GM18499 (cell line): ENCODE results near the gene SLC22A5.
"Not testable (repeated sequence)": the region's sequence is repeated elsewhere in the genome, so short reads cannot be mapped to it uniquely, and the experiment has no call there.

Experiments
- ATAC-seq: cut with Tn5 transposase; IDR thresholded peaks from one replicate; pipeline ENCODE4 v1.9.1; 2021; ENCODE audit warnings: moderate number of reproducible peaks; ENCODE audit not compliant: insufficient read depth, unreplicated experiment

SLC22A5 gene

DNA sequence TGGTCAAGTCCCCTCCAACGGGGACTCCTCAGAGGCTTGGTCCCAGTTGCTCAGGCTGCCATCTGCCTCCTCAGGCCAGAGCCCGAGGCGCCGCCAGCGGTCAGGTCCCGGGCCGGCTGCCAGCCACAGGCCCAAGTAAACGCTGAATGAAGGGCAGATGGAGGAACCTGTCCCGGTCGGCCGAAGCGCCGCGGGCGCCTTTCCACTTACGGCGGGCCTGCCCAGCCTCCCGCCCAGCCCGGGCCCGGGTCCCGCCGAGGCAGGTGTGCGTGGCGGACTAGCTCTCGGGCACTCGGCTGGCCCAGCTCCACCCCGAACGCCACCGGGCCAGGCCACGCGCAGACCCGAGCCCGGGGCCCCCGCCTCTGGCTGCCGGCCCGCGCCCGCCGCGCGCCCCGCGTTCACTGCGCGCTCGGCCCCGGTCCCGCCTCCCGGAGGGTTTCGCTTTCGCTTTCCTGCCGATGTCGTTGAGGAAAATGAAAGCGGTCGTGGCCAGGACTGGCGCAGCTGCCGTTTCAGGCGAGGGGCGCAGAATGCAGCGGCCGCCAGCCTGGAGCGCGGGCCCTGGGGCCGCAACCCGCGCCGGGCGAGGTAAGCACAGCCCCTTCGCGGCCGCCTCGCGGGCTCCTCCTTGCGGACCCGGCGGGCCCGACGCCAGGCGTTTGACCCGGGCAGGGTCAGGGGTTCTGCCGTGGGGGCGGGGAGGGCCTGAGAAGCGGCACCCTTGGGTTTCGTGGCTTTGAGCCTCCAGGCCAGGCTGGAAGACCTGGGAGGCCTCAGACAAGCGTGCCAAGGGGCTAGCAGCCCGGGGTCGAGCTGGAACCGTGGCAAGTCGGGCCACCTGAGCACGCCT is 41.2 kb downstream of the SLC22A5 start:
- peak; percentile 42 for ATAC-seq

DNA sequence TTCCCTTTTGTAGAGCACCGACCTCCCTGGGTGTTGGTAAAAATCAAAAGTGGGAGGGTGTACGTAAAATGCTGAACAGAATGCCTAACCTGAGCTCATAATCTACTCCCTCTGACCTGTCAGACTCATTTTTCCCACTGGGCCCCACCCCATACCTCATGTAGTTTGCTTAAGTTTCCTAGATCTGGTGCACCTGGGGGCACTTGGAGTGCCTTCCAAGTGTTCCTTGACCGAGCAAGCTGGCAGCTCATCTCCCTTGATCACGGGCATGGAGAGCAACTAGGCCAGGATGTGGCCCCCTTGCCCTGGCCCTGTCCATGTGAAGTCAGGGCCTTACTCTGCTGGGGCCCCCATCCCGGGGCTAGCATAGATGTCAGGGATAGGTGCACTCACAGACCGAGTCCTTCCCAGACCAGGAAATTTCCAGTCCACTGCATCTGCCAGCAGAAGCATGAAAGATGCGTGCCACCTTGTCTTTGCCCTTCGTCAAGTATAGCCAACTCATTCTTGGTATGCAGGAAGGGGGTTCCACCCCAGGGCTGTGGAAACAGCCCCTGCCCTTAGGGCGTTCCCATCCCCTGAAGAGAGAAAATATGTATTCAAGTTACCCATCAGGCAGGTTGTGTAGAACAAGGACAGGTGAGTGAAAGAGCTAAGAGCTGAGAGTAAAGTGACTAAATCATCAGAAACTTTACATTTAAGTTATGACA is 41.9 kb downstream of the SLC22A5 start:
- ATAC-seq = peak; percentile 3

DNA sequence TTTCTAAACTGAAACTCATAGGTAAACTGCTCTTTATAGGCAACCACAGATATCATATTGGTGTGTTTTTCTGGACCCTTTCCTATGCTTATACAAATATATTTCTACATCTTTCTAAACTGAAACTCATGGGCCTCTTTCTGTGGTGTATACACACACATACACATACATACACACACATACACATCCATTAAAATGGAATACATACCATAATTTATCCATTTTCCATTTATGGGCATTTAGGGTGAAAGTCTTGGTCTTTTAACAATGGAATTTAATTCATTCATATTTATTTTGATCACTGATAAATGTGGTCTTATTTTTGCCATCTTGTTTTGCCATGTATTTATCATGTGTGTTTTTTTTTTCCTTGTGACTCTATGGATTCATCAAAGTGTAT is 44.1 kb downstream of the SLC22A5 start:
- no peak for ATAC-seq

DNA sequence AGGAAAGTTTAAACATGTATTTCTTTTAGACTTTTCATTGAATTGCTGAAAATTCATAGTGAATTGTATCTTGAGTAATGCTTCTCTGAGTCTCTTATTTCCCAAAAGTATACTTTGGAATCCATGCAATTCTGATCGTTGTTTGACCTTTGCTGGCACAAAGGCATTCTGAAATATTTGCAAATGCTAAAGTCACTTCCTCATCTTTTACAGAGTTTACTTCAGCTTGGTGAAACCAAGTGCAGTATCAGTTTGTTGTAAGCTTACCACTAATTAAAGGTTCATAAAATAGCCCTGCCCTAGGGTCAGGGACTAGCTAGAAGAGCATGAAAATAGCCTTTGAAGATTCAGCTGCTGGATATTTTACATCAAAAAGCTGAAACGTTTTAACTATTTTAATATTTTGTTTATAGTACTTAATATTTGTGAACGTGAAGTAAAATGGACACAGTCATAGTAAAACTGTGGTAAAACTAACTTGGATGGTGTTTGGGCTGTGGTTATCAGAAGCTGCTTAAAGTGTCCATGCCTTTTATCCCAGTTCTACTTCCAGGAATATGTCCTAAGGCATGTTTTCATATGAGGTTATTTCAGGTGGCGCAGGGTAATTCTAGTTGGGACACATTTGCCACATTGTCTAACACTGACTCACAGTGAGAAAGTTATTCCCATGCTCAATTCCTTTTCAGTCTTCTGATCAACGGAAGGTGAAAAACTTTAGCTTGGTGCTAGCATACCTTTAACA is 45.3 kb downstream of the SLC22A5 start:
- ATAC-seq = no peak

DNA sequence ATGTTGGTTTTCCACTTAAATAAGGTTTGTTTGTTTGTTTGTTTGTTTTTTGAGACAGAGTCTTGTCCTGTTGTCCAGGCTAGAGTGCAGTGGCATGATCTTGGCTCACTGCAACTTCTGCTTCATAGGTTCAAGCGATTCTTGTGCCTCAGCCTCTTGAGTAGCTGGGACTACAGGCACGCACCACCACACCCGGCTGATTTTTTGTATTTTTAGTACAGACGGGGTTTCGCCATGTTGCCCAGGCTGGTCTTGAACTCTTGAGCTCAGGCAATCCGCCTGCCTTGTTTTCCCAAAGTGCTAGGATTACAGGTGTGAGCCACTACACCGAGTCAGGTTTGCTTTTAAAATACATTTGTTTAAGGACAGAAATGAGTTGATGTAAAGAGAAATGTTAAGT is 46.0 kb downstream of the SLC22A5 start:
- not testable (repeated sequence) for ATAC-seq

DNA sequence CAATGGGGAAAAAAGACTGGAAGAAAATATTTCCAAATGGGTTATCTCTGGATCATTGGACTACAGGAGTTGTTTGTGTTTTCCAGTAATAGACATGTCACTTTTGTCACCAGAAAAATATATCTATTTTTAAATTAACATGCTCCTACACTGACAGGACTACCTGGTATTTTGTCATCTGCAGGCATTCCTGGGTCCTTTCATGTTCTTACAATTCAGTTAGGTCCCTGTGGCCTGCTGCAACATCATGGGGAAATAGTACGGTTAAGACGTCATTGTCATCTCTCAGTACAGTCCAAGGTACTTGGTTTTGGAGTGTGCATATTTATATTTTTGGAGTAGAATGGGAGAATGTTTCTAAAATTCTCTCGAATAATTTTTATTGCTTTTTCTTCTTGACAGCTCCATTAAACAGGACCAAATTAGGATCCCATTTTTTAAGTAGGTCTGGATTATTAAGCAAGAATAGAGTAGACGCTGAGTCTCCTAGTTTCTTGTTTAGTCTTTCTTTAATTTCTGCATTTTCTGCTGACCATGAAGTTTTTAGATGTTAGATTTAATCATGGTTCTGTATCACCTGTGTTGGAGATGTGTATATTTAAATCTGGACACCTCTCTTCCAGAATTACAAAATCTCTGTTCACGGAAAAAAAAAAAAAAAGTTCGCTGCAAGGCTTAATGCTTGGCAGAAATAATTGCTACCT is 46.9 kb downstream of the SLC22A5 start:
- no peak for ATAC-seq

DNA sequence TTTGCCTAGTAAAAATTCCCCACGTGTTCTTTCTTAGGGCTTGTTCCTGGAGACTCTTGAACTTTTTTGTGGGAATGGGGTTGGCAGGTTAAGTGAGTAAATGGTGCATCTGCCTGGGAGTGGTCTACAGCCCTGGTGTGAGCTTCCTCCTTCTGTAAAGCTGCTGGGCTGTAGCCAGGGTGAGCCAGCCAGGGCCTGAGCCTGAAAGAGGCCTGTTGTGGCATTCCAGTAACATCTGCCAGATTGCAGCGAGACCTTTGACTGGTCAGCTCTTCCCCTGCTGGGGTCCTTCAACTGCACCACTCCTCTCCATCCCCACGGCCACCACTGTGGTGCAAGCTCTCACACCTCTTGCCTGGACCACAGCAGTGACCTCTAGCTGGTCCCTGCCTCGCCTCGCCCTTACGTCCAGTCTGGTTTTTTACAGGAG is 47.5 kb downstream of the SLC22A5 start:
- ATAC-seq = no peak

DNA sequence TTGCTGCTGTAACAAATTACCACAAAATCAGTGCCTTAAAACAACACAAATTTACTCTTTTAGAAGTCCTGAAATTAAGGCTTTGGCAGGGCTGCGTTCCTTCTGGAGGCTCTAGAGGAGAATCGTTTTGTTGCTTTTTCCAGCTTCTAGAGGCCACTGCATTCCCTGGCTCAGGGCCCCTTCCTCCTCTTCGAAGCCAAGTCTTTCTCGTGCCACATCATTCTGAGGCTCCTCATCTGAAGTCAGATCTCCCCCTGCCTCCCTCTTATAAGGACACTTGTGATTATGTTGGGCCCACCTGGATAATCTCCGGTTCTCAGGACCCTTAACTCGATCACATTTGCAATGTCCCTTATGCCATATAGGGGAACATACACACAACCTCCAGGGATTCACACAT is 48.0 kb downstream of the SLC22A5 start:
- no peak for ATAC-seq

DNA sequence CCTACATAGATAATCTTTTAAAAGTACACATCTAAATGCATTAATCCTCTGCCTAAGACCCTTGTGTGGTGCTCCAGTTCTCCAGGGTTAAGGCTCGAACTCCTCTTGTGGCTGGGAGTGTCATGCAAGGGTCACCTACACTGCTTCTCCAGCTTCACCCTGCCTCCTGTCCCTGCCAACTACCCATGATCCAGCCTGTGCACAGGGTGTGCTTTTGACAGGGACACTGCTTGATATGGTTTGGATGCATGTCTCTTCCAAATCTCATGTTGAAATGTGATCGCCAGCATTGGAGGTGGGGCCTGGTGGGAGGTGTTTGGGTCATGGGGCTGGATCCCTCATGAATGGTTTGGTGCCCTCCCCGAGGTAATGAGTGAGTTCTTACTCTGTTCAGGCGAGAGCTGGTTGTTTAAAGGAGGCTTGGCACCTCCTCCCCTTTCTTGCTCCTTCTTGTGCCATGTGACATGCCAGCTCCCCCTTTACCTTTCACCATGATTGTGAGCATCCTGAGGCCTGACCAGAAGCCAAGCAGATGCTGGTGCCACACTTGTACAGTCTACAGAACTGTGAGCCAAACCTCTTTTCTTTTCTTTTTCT is 48.5 kb downstream of the SLC22A5 start:
- no peak for ATAC-seq

DNA sequence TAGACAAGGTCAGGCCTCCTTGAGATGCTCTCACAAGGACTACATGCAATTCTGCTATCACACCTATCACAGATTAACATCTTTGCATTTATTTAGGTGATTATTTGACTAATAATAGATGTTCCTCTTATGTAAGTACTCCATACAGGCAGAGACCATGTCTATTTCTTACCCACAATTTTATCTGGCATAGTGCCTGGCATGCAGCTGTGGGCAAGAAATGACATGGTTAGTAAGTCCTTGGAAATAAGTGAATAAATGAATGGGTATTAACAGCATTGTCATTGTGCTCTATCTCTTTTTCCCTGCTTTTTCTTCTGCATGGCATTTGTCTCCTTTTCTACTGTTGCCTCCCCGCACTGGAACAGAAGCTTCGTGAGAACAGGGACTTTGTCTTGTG is 49.4 kb downstream of the SLC22A5 start:
- ATAC-seq = no peak

DNA sequence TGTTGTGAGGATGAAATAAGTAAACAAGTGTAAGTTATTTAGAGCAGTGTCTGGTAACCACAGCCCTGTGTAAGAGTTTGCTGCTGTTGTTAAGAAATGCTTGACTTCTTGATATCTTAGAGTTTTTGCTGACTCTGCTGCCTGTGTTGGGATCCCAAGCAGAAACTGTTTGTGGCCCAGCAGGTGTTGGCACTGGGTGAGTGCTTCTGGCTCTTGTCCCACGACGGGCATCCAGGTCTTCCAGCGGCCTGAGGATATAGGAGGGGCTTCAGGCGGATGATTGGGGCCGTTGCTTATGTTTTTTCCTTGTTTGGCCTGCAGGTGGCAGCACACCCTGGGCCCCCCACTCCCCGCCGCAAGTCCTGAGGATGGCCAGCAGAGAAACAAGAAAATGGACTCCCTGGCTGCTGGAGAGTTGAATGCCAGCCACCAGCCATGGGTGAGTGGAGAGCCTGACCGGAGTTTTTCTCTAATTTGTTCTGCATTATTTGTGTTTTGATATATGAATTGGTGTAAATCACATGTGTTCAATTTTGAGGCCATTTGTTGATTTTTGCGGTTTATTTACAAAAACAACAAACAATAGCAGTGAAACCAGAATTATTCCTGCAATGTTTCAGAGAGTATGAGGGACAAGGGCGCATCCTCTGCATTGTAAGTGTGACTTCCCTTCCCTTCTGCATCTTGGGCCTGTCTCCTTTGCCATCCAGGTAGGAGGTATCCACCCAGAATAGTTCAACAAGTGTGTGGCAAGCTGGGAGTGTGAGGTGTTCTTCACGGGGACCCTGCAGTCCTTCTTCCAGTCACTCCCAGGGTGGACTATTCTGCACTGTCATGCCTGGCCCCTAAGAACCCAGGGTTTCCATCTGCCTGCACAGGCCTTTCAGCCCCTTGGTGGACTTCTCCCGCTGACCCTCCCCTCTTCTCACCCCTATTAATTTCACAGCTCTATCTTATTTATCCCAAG is 50.3 kb downstream of the SLC22A5 start:
- no peak for ATAC-seq

DNA sequence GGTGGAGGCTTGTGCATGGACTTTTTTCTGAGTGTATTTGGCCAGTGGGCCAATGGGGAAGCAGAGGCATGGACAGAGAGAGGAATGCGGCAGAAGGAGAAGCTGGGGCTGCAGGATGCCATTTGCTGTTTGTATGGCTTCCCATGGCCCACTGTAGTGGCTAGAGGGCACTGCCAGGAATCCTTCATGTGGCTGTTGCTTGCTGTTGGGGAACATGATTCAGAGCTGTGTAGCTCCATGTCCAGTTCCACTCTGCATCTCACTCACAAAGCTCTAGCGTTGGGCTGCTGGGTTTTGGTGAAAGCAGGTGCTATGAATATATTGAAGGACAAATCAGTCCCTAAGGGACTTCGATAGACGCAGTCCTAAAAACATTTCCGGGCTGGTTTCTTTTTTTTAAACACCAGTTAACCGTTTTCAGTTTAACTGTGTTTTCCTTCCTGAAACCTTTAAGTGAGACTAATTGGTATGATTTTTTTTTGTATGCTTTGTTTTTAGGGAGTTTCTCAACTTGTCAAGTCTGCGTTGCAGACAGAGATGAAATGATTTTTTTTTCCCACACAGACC is 51.3 kb downstream of the SLC22A5 start:
- ATAC-seq = no peak

DNA sequence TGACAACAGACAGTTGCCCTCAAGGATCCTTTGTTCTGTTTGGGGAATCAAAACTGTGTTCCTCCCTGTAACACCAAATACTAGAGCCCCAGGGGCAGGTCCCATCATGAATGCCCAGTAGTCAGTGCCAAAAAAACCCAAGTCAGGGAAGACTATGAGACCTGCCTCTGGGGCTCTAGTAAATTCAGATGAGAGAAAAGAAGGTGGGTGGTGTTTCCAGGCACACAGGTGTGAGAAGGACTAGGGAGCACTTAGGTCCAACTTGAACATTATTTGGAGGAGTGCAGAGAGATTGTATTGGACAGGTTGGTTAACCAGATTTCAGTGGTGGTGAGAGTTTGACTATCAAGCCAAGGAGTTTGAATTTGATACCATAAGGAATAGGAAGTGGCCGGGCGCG is 52.0 kb downstream of the SLC22A5 start:
- ATAC-seq = no peak

DNA sequence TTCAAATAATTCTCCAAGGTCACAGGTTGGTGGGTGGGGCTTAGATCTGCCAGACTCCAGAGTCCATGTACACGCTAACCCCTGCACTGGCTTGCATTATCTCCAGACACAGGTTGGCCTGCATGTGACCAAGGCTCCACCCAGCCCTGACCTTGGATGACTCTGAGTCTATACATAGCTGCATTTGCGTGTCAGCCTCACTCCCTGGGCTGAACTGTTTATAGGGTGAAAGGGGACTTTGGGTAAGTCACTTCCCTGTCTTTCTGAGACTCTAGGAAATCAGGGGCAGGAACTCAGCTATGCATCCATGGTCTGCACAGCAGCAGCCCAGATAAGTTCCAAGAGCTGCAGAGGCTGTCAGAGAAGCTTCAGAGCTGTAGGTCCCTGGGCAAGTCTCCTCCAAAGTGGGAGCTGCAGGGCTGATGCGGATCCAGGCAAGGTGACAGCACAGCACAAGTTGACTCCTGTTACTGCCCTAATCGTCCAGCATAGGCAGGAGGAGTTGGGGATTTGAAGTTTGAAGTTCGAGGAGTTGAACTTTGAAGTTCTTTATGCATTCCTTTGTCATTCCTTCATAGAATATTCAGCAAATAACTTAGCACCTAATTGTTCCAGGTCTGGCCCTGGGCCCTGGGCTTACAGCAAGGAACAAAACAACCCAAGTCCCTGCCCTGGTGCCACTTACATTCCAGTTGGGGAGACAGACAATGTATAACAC is 53.4 kb downstream of the SLC22A5 start:
- ATAC-seq = no peak

DNA sequence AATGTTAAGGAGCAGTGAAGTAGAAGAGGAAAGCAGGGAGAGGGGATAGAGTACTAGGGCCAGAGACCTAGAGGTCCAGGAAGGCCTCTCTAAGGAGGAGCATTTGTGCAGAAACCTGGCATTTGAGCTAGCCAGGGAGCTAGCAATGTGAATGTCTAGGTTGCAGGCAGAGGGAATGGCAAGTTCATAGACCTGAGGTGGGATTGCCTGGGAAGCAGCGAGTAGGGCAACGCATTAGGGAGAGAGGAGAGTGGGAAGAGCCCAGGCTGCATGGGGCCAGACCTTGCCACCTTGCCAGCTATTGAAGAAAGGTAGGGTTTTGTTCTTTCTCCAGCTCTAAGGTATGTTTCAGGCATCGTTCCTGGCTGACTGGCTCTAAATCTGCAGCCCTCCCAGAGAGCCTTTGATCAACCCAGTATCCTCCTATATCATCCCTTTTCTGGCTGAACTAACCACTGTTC is 54.0 kb downstream of the SLC22A5 start:
- ATAC-seq = no peak

DNA sequence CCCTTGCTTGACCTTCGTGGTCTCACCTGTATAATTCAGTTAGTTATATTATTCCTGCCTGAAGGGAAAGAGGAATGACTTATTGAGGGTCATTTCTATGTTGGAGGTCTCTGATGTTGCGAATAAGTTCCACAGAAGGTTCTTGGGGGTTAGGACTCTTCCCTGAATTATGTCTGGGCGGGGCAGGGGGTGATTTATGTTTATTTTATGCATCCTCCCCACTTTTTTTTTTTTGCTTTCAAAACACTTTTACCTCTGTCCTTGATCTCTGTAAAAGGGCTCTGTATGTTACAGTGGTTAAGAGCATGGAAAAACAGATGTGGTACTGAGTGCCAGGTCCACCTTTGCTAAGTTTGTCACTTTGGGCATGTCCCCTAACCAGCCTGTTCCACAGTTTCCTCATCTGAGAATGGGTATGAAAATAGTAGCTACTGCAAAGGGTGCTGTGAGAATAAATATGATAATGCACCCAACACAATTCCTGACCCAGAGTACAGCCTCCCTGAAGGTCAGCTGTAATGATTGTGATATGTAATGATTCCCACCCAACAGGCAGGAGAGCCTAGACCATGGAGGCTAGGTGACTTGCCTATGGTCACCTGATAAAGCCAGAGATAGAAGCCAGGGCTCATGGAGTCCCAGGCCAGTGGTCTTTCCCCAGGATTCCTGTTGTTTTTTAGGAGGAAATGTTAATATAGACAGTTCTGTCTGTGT is 54.8 kb downstream of the SLC22A5 start:
- no peak for ATAC-seq
